Activated naive CD4-positive, alpha-beta T cell treated with anti-CD3 and anti-CD28 coated beads for 36 hours (primary cell): Measurements from ENCODE around the gene MPRIP. TPM values are rescaled to one million over a fixed set of nuclear protein-coding genes. Genes with fewer than 3 reads are reported as not detected.
"Not testable (repeated sequence)": the region's sequence is repeated elsewhere in the genome, so short reads cannot be mapped to it uniquely, and the experiment has no call there.

Experiments
- CTCF ChIA-PET: fragments of 350-600 bp; sonication (Branson Sonifier 250); formaldehyde crosslinking; loops from one replicate; lab custom pipeline; 2021; ENCODE audit warnings: antibody characterized with exemption; lab: Charles Lee
- DNase-seq: peaks from one replicate; pipeline ENCODE4 v3.0.0-alpha.2; 2020
- H3K27ac Mint-ChIP-seq: one replicate; pipeline ENCODE4 v1.8.0; 2021; ENCODE audit warnings: mild to moderate bottlenecking, mixed read lengths
- H3K27me3 Mint-ChIP-seq: one replicate; pipeline ENCODE4 v1.8.0; 2021; ENCODE audit warnings: low read depth, mixed read lengths
- H3K36me3 Mint-ChIP-seq: one replicate; pipeline ENCODE4 v1.8.0; 2021; ENCODE audit warnings: low read depth, mixed read lengths
- H3K4me1 Mint-ChIP-seq: one replicate; pipeline ENCODE4 v1.8.0; 2021; ENCODE audit warnings: low read depth, mixed read lengths
- H3K4me3 Mint-ChIP-seq: one replicate; pipeline ENCODE4 v1.8.0; 2021; ENCODE audit warnings: mild to moderate bottlenecking, moderate library complexity, mixed read lengths
- H3K9me3 Mint-ChIP-seq: one replicate; pipeline ENCODE4 v1.8.0; 2021; ENCODE audit warnings: mixed read lengths
- intact Hi-C: fragments of 100-400 bp; cut with micrococcal nuclease; formaldehyde crosslinking; loops from one replicate; pipeline ENCODE4 v1.15.1; 2023
- total RNA-seq, 2 experiments: library from RNA; stranded (reverse); gene quantifications; one replicate each; pipeline ENCODE4 v1.2.3, GENCODE V29; 2021

The MPRIP gene
- total RNA-seq, 2 experiments from 2014 or later, result 125 TPM

DNA sequence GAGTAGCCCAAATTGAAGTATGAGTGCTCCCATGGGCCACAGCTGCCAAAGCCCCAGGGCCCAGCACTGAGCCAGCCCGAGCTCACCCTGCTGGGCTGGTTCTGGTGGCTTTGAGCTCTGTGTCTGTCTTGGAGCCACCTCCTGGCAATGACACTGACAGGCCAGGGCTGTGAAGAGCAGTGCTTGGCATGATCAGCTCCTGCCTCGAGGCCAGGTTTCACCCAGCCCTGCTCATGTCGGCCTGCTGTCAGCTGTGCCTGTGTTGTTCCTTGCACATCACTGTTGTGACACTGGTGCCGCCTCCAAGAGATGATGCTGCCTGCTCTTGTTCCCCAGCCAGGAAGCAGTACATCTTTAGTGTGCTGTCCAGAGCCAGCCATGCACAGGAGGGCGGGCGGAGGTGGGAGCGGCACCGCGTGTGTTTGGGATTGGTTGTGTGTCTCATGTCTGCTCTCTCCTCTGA, 137.9 kb downstream of the MPRIP start:
- Mint-ChIP-seq H3K4me3 (peak overlapping the region; percentile 17), H3K36me3 (peaks cover 49% of the 10 kb centered on the region), H3K27me3 (no peaks in the 10 kb centered on the region), H3K9me3 (no peaks in the 10 kb centered on the region), H3K4me1 (peaks cover 91% of the 10 kb centered on the region), H3K27ac (peak overlapping the region; percentile 88)
- peak; percentile 63 for DNase-seq
- CTCF ChIA-PET, result interaction anchor here (1.4 kb wide), 1 partner anchor 39 kb away, joined by 4 read pairs; no protein-coding TSS in a partner anchor
- intact Hi-C loops, result loop anchor here (2.0 kb wide), 1 partner anchor 57 kb away; the partner anchor contains the start of gene FLCN

DNA sequence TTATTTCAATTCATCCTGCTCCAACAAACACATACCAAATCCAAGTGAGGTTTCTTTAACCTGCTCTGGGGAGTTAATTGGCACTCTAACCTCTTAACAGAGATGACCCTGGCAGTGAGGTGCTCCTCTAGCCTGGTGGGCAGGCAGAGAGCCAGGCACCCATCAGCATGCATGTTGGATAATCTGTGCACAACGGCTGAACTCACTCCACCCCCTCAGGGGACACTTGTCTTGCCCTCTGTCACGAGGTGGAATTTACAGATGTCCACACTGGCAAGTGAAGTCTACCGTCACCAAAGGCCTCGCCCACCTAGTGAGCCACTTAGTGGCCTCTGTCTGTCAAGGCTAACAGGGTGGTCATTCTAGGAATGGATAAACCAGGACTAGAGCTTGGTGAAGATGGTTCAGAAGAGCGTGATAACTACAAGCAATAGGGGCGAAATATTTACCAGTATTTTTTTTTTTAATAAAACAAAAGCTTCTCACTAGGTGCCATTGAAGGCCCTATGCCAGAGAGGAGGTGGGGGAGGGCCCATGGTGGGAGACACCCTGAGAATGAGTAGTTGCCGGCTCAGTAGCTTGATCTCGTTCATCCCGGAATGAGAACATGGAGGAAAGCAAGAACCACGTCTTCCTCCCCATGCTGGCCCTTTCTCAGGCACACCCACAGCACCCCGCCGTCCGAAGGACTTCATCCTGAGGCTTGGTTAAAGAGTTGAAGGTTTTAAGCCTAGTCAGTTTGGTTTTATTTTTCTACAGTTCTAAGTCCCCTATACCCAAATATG, 138.7 kb downstream of the MPRIP start:
- DNase-seq, result no peak
- CTCF ChIA-PET, result interaction anchor here (1.4 kb wide), 2 partner anchors 9 to 40 kb away, joined by 3 to 4 read pairs; no protein-coding TSS in a partner anchor
- peaks cover 91% of the 10 kb centered on the region for H3K4me1 Mint-ChIP-seq
- peak overlapping the region; percentile 17 for H3K4me3 Mint-ChIP-seq
- no peaks in the 10 kb centered on the region for H3K9me3 Mint-ChIP-seq
- intact Hi-C loops, result loop anchor here (2.0 kb wide), 1 partner anchor 56 kb away; the partner anchor contains the start of gene FLCN
- peaks cover 50% of the 10 kb centered on the region for H3K36me3 Mint-ChIP-seq
- peak overlapping the region; percentile 88 for H3K27ac Mint-ChIP-seq
- no peaks in the 10 kb centered on the region for H3K27me3 Mint-ChIP-seq

DNA sequence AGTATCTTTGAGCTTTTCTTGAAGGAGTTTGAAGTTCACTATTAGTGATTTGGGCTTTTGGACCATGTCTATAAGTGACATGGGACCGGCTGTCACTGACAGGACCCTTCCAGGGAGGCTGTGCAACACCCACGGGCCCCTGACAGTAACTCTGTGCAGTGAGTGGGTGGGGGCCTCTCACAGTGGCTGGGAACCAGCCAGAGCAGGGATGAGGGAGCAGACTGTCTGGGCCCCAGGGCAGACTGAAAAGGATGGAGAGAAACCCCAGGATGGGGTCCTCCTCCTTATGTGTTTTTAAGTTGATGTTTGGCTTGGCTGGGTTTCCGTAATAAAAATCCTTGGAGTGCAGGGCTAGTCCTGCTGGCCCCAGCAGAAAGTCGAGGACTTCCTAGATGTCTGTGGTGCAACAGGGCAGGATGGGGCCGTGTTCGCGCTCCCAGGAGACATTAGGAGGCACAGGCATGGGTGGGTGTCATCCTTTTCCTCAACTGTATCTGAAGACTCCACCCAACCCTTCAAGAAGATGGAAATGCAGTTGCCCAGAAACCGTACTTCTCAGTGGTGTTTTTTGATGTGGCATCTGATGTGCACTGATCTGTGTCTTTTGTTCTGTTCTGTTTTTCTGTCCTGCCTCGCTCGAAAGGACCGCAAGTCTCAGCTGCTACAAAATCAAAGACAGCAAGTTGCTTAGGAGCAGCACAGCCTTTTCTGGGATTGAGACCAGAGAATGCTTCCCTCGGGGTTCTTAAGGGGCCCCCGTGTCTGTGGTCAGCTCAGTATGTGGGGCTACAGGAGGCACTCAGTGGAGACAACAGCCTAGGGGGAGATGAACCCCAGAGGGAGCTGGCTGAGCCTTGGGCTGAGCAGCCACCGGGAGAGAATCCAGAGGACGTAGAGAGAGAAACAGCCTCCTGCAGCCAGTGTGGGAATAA, 139.7 kb downstream of the MPRIP start:
- H3K9me3 Mint-ChIP-seq, result no peaks in the 10 kb centered on the region
- intact Hi-C loops, result loop anchor here (2.0 kb wide), 1 partner anchor 55 kb away; the partner anchor contains the start of gene FLCN
- peak overlapping the region; percentile 80 for H3K27ac Mint-ChIP-seq
- H3K36me3 Mint-ChIP-seq, result peaks cover 44% of the 10 kb centered on the region
- CTCF ChIA-PET, result interaction anchor here (0.5 to 1.4 kb wide), 4 partner anchors 10 to 88 kb away, joined by 3 to 4 read pairs (median 3); no protein-coding TSS in a partner anchor
- H3K27me3 Mint-ChIP-seq, result no peaks in the 10 kb centered on the region
- DNase-seq, result peak; percentile 58
- H3K4me3 Mint-ChIP-seq, result peak overlapping the region; percentile 39
- H3K4me1 Mint-ChIP-seq, result peaks cover 90% of the 10 kb centered on the region

DNA sequence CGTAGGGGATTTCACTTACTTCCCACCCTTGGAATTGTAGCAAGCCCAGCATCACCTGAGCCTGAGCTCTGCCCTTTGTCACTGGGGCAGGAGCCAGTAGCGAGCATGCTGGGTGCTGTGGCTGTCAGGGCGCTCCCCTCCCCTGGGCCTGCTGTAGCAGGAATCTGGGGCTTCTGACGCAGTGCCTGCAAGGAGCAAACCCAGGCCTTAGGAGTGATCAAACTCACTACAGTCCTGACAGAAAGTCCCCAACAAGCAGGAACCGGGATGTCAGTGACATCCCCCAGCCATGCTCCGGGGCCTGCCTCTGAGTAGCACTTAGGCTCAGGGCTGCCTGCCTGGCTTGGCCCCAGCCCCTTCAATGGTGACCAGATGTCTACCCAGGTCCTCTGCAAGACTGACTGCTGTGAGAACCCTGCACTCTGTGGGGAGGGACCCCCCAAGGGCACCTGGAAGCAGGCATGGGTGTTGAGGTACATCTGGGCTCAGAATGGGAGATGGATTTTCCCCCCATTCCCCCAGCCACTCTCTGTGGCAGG, 140.4 kb downstream of the MPRIP start:
- intact Hi-C loops, result no loop called here
- H3K36me3 Mint-ChIP-seq, result peaks cover 39% of the 10 kb centered on the region
- H3K4me1 Mint-ChIP-seq, result peaks cover 83% of the 10 kb centered on the region
- CTCF ChIA-PET, result interaction anchor here (0.5 to 1.0 kb wide), 3 partner anchors 9 to 88 kb away, joined by 3 to 4 read pairs (median 3); no protein-coding TSS in a partner anchor
- no peak overlapping the region for H3K27ac Mint-ChIP-seq
- peak; percentile 30 for DNase-seq
- no peak overlapping the region for H3K4me3 Mint-ChIP-seq
- H3K27me3 Mint-ChIP-seq, result no peaks in the 10 kb centered on the region
- H3K9me3 Mint-ChIP-seq, result no peaks in the 10 kb centered on the region

DNA sequence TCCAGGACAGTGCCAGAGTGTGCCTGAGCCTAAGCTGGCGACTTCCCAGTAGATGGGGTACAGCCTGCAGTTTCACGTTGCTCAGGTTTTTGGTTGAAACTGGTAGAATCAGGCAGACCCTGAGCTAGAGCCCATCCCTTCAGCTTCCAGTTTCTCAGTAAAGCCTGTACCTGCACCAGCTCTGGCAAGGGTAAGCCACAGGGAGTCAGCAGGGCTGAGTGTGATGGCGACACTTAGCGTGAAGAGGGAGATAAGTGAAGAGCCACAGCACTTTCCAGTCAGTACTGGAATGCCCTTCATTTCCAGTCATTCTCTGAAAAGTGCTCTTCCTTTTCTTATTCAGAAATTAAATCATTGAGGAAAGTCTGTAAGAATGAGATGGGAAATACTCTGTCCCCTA, 141.5 kb downstream of the MPRIP start:
- no peak overlapping the region for H3K4me3 Mint-ChIP-seq
- DNase-seq, result peak; percentile 41
- H3K27me3 Mint-ChIP-seq, result no peaks in the 10 kb centered on the region
- H3K4me1 Mint-ChIP-seq, result peaks cover 75% of the 10 kb centered on the region
- no peak overlapping the region for H3K27ac Mint-ChIP-seq
- peaks cover 32% of the 10 kb centered on the region for H3K36me3 Mint-ChIP-seq
- intact Hi-C loops, result no loop called here
- CTCF ChIA-PET, result interaction anchor here (0.6 kb wide), 2 partner anchors 430 to 1561 kb away, joined by 4 to 7 read pairs; no protein-coding TSS in a partner anchor
- H3K9me3 Mint-ChIP-seq, result no peaks in the 10 kb centered on the region

DNA sequence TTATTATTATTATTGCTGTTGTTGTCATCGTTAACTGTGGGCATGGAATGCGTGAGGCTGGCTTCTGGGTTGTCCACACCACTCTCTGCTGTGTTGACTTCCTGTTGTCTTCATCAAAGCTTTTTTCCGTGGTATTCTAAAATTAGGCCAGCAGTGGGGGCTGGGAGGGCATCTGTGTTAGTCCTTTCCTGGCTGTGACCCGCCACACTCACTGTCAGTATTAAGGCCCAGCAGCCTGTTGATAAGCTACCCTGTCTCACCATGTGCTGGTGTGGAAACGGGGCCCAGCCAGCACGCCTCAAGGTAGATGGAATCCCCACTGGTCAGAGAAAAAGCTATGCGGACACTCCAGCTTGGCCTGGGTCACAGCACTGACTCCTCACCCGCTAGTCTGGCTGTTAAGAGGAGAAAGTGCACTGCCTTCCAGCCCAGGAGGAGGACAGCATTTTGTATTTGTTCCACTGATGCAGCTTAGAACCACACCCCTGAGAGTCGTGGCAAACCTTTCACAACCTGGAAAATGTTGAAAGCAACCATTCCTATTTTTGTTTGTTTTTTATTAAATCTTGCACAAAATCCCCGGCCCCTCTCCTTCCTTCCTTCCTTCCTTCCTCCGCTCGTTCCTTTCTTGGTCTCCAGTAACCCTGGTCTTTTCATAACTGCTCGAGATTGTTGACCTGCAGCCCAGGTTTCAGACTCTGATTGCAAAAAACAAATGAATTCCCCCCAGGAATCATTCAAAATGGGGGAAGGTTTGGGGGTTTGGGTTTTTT, 142.9 kb downstream of the MPRIP start:
- intact Hi-C loops, H3K4me3 Mint-ChIP-seq, H3K9me3 Mint-ChIP-seq, CTCF ChIA-PET, H3K27me3 Mint-ChIP-seq, DNase-seq: not testable (repeated sequence)
- H3K36me3 Mint-ChIP-seq, result peaks cover 25% of the 10 kb centered on the region
- H3K27ac Mint-ChIP-seq, result peak overlapping the region; percentile 19
- peaks cover 62% of the 10 kb centered on the region for H3K4me1 Mint-ChIP-seq

DNA sequence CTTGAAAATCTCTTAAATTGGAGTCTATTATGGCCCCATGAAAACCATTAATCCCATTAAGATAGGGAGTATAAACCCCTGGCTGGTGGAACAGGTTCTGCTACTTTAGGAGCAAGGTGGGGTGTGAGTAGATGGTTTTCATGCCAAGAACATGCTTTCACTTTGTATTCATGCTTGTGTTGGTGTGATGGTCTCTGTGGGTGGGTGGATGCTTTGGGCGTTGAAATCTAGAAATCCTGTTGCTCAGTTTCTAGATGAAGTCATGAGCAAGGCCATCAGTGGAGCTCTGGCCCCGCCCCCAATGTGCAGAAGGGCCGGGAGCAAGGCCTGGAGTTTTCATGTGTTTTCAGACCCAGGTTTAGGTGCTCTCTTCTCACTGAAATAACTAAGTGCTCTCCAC, 143.8 kb downstream of the MPRIP start:
- DNase-seq, result peak; percentile 70
- no peak overlapping the region for H3K4me3 Mint-ChIP-seq
- no peaks in the 10 kb centered on the region for H3K27me3 Mint-ChIP-seq
- H3K27ac Mint-ChIP-seq, result no peak overlapping the region
- CTCF ChIA-PET, result no interaction called here
- peaks cover 18% of the 10 kb centered on the region for H3K36me3 Mint-ChIP-seq
- intact Hi-C loops, result no loop called here
- peaks cover 54% of the 10 kb centered on the region for H3K4me1 Mint-ChIP-seq
- no peaks in the 10 kb centered on the region for H3K9me3 Mint-ChIP-seq

DNA sequence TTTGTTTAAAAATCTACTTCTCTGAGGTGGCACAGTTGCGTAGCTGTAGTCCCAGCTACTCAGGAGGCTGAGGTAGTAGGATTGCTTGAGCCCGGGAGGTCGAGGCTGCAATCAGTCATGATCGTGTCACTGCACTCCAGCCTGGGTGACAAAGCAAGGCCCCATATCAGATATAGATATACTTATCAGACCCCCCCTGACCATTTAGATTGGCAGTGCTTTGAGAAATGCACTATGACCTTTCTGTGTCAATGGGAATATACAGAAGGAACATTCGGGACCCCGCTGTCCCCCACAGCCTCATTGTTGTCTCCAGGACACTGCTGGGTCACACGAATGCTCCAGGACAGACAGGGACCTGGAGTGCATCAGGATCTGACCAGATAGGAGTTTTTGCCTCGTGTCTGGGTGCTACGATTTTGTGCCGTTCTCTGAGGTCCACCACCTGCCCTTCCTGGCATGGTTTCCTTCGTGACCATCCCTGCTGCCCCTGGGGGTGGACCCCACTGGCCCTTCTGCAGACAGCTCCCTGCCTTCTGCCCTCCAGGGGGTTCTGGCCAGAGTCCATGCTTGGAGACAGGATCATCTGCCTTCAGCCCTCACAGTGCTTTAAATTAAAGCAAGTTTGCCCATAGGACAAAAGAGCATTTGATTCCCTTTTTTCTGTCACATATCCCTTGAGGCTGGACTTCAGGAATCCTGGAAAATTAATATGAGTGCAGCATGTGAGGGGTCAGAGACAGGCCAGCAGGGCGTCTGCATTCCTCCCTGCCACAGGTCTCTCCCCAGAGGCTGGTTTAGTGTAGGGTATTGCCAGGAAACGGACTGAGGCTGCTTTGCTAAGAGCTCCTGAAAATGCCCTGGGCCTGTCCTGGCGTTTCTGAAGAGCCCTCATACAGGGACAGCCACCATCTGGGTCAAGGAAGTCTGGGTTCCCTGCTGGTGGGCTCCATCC, 144.6 kb downstream of the MPRIP start:
- H3K27ac Mint-ChIP-seq, result no peak overlapping the region
- H3K4me3 Mint-ChIP-seq, result no peak overlapping the region
- no peaks in the 10 kb centered on the region for H3K9me3 Mint-ChIP-seq
- peaks cover 16% of the 10 kb centered on the region for H3K36me3 Mint-ChIP-seq
- CTCF ChIA-PET, result no interaction called here
- H3K4me1 Mint-ChIP-seq, result peaks cover 47% of the 10 kb centered on the region
- H3K27me3 Mint-ChIP-seq, result no peaks in the 10 kb centered on the region
- intact Hi-C loops, result no loop called here
- DNase-seq, result no peak

DNA sequence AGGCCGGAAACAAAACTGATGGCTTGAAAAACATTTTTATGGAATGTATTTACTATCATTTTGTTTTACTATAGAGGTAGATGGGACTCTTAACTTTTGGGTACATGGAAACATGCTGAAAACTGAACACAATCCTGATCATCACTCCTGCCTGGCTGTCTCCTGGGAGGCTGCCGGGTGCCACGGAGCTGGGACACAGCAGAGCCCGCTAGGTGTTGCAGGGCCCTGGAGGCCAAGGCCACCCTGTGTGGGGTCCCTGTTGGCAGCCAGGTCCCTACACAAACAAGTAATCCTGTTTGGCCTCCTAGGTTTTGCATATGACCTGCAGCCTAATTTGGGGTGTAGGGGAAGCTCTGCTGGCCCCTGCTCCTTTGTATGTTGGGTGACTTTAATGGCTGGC, 146.3 kb downstream of the MPRIP start:
- Mint-ChIP-seq H3K4me3 (no peak overlapping the region), H3K4me1 (peaks cover 32% of the 10 kb centered on the region), H3K36me3 (peaks cover 10% of the 10 kb centered on the region), H3K9me3 (no peaks in the 10 kb centered on the region), H3K27me3 (no peaks in the 10 kb centered on the region), H3K27ac (no peak overlapping the region)
- CTCF ChIA-PET, result interaction anchor here (0.6 to 1.3 kb wide), 2 partner anchors 10 to 16 kb away, joined by 4 to 10 read pairs; no protein-coding TSS in a partner anchor
- intact Hi-C loops, result no loop called here
- no peak for DNase-seq

DNA sequence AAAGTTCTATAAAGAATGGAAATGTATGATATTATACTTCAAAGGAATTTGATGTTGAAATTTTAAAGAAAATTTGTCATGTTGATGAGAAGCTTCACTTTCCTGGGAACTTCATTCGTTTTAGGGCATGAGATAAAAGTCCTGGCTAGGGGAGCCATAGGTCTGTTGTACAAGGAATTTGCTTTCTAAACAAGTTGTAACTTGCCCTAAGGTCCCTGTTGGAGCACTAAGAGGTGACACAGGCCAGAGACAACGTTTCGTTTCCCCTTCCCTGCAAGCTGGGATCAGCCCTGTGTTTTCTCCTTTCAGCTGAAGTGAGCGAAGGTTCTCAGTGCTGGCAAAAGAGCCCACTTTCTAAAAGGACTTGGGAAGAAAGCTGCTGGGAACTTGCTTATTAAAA, 147.3 kb downstream of the MPRIP start:
- Mint-ChIP-seq H3K9me3 (no peaks in the 10 kb centered on the region), H3K27me3 (no peaks in the 10 kb centered on the region), H3K4me1 (peaks cover 22% of the 10 kb centered on the region), H3K27ac (no peak overlapping the region), H3K4me3 (no peak overlapping the region), H3K36me3 (peaks cover 4% of the 10 kb centered on the region)
- CTCF ChIA-PET, result interaction anchor here (0.6 to 1.3 kb wide), 2 partner anchors 9 to 86 kb away, joined by 5 to 10 read pairs; no protein-coding TSS in a partner anchor
- intact Hi-C loops, result no loop called here
- no peak for DNase-seq
